Type B pancreatic cell (in vitro differentiated cells): ENCODE results near the gene DBH. TPM values are rescaled to one million over a fixed set of nuclear protein-coding genes. Genes with fewer than 3 reads are reported as not detected.

Source experiments
- DNase-seq: peaks from one replicate; pipeline ENCODE4 v3.0.0; 2021; ENCODE audit warnings: mixed read lengths; ENCODE audit not compliant: unreplicated experiment; ENCODE audit errors: extremely low spot score
- H3K27ac Mint-ChIP-seq: 2 replicates; pipeline ENCODE4 v1.8.0; 2021; ENCODE audit warnings: mild to moderate bottlenecking, mixed read lengths
- H3K27me3 Mint-ChIP-seq: 2 replicates; pipeline ENCODE4 v1.8.0; 2021; ENCODE audit warnings: mixed read lengths
- H3K36me3 Mint-ChIP-seq: 2 replicates; pipeline ENCODE4 v1.8.0; 2021; ENCODE audit warnings: mixed read lengths
- H3K4me1 Mint-ChIP-seq: one replicate; pipeline ENCODE4 v1.8.0; 2021; ENCODE audit warnings: mixed read lengths; ENCODE audit not compliant: unreplicated experiment
- H3K4me3 Mint-ChIP-seq: 2 replicates; pipeline ENCODE4 v1.8.0; 2021; ENCODE audit warnings: mild to moderate bottlenecking, mixed read lengths
- H3K9me3 Mint-ChIP-seq: 2 replicates; pipeline ENCODE4 v1.8.0; 2021; ENCODE audit warnings: mixed read lengths
- total RNA-seq: library from RNA; stranded (reverse); gene quantifications from 2 replicates; pipeline ENCODE4 v1.2.1, GENCODE V29; 2021; ENCODE audit warnings: low replicate concordance
- TF ChIP-seq, protein P1 (sequence below): fragments of 200-600 bp; sonication (generic); conservative IDR thresholded peaks from 2 replicates; pipeline ENCODE4 v1.5.0; 2021; ENCODE audit warnings: antibody characterized with exemption, mild to moderate bottlenecking

DBH gene
- total RNA-seq, 1 donor from 2014 or later: 0.12 TPM

DNA sequence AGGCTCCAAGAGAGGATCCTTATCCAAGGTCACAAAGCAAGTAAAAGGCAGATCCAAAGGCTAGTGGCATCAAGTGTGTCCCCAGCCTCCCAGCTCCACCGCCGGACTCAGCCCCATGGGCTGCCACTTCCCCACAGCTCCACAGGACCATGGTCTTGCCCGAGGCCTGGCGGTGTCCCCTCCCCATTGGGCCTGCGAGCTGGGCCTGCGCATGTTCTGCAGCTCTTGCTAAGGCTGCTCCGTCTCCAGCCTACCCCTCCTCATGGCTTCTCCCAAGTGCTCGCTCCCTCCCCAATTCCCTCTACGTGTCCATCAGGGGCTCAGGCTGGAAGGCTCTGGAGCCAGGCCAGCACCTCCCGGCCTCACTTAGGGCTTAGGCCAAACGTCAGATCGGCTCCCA, 29.4 kb downstream of the DBH start:
- Mint-ChIP-seq H3K4me1 (peaks cover 4% of the 10 kb centered on the region), H3K4me3 (no peak overlapping the region), H3K27ac (no peak overlapping the region), H3K9me3 (no peaks in the 10 kb centered on the region), H3K27me3 (peaks cover 4% of the 10 kb centered on the region), H3K36me3 (no peaks in the 10 kb centered on the region)
- DNase-seq: no peak
- TF ChIP-seq, protein P1, sequence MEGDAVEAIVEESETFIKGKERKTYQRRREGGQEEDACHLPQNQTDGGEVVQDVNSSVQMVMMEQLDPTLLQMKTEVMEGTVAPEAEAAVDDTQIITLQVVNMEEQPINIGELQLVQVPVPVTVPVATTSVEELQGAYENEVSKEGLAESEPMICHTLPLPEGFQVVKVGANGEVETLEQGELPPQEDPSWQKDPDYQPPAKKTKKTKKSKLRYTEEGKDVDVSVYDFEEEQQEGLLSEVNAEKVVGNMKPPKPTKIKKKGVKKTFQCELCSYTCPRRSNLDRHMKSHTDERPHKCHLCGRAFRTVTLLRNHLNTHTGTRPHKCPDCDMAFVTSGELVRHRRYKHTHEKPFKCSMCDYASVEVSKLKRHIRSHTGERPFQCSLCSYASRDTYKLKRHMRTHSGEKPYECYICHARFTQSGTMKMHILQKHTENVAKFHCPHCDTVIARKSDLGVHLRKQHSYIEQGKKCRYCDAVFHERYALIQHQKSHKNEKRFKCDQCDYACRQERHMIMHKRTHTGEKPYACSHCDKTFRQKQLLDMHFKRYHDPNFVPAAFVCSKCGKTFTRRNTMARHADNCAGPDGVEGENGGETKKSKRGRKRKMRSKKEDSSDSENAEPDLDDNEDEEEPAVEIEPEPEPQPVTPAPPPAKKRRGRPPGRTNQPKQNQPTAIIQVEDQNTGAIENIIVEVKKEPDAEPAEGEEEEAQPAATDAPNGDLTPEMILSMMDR: no peak

DNA sequence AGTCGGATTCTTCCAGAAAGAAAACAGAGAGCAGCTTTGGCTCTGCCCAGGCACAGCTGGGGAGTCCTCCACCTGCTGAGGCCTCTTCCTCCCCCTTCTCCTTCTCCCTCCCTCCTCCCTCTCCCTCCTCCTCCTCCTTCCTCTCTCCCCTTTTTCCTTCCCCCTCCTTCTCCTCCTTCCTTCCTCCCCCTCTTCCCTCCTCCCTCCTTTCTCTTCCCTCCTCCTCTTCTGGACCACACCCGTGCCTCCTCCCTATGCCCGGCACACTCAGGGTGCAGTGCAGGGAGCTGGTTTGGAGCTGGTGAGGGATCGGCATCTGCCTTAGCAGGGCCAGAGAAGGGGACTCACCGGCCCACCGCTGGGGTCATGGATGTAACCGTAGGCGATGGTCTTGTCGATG, 30.2 kb downstream of the DBH start:
- H3K27ac Mint-ChIP-seq: no peak overlapping the region
- H3K27me3 Mint-ChIP-seq: peaks cover 4% of the 10 kb centered on the region
- H3K4me3 Mint-ChIP-seq: no peak overlapping the region
- no peaks in the 10 kb centered on the region for H3K36me3 Mint-ChIP-seq
- H3K4me1 Mint-ChIP-seq: peaks cover 4% of the 10 kb centered on the region
- DNase-seq: no peak
- H3K9me3 Mint-ChIP-seq: no peaks in the 10 kb centered on the region
- TF ChIP-seq, protein P1: no peak

DNA sequence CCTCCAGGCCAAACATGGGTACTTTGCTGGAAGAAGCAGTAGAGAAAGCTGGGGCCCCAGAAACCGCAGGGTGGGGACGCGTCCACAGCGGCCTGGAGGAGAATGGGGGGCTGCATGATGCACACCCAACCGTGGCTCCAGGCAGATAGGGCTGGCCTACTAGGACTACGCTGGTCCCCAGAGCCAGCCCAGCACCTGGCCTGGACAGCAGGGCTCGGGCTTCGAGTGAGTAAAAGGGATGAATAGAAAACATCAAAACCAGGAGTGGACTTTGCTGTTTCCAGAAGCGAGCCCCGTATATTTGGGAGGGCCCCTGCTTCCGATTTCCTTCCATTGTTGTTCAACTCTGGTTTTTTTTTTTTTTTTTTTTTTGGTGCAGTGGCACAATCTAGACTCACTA, 30.7 kb downstream of the DBH start:
- TF ChIP-seq, protein P1: no peak
- DNase-seq: no peak
- Mint-ChIP-seq H3K36me3 (no peaks in the 10 kb centered on the region), H3K9me3 (no peaks in the 10 kb centered on the region), H3K27ac (no peak overlapping the region), H3K4me1 (peaks cover 4% of the 10 kb centered on the region), H3K27me3 (peaks cover 4% of the 10 kb centered on the region), H3K4me3 (no peak overlapping the region)

DNA sequence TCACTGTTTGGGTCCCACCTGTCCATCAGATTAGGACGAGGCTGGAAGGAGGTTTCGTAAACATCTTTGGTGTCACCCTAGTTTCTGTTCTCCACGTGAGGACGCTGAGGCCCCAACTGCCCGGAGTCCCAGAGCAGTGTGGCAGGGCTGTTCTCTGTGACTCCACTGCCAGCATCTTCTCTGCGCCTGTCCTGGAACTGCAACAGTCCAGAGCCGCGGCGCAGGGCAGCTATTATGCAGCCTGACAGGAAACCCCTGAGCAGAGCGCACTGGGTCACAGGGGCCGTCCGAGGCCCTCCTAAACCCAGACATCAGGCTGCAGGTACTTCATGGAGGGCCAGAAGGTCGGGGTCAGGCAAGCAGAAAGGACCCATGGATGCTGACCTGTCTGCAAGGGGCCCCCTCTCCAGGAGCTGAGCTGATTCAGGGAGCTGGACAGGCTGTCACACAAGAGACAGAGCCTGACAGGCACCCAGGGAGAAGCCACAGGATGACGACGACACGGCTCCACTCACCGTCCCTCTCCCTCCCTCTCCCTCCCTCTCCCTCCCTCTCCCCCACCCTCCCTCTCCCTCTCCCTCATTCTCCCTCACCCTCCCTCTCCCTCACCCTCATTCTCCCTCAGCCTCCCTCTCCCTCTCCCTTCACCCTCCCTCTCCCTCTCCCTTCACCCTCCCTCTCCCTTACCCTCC, 31.7 kb downstream of the DBH start:
- Mint-ChIP-seq H3K36me3 (no peaks in the 10 kb centered on the region), H3K27me3 (peaks cover 4% of the 10 kb centered on the region), H3K4me1 (peaks cover 4% of the 10 kb centered on the region), H3K27ac (no peak overlapping the region), H3K4me3 (no peak overlapping the region), H3K9me3 (no peaks in the 10 kb centered on the region)
- no peak for DNase-seq
- TF ChIP-seq, protein P1: no peak

DNA sequence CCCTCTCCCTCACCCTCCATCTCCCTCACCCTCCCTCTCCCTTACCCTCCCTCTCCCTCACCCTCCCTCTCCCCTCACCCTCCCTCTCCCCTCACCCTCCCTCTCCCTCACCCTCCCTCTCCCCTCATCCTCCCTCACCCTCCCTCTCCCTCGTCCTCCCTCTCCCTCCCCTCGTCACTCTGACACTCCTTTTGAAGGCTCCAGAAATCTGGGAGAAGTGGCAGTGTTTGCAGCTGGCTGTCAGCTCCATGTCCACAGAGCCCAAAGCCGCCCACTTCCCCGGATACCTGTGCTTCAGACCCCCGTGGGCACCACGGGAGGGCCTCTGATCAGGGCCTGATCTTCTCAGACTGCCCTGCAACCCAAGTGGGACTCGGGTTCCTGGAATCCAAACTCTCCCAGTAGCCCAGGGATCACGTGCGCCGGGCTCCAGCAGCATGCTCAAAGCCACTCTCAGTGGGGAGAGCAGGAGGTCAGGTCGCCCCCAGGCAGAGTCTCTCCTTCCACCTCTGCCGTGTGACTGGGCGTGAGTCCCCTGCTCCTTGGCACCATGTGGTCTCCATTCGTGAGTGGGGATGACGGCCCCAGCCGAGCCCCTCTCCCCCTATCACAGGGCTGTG, 33.1 kb downstream of the DBH start:
- Mint-ChIP-seq H3K4me1 (peaks cover 9% of the 10 kb centered on the region), H3K36me3 (no peaks in the 10 kb centered on the region), H3K9me3 (no peaks in the 10 kb centered on the region), H3K27ac (no peak overlapping the region), H3K27me3 (peaks cover 4% of the 10 kb centered on the region), H3K4me3 (no peak overlapping the region)
- no peak for DNase-seq
- TF ChIP-seq, protein P1: no peak
